ENCODE data around the gene B4GALNT2.

GRCh38 chr17:49183801-49184200, 51.2 kb downstream of the B4GALNT2 start:
- TF ChIP-seq CTCF (IDR thresholded peaks at IDR 0.05) (no peak), POLR2A (IDR thresholded peaks at IDR 0.05) (no peak)

Data from right lobe of liver (tissue), 4 donors.